Stimulated activated memory B cell treated with anti-CD40 and anti-IgM and Interleukin-4, amounts not matched to agents 10 μg/mL and 1 μg/mL and 100 μg/mL, for 72 hours (primary cell): ENCODE results near the gene TUBGCP6.

Experiments used
- ATAC-seq: fragments of 150-1000 bp; cut with Tn5 transposase; 2 replicates; pipeline ENCODE4 v1.10.0; 2021
- H3K27ac Mint-ChIP-seq: one replicate; pipeline ENCODE4 v1.8.0; 2022; ENCODE audit warnings: mild to moderate bottlenecking, mixed read lengths
- H3K27me3 Mint-ChIP-seq: one replicate; pipeline ENCODE4 v1.8.0; 2022; ENCODE audit warnings: mixed read lengths
- H3K36me3 Mint-ChIP-seq: one replicate; pipeline ENCODE4 v1.8.0; 2022; ENCODE audit warnings: mixed read lengths
- H3K4me1 Mint-ChIP-seq: one replicate; pipeline ENCODE4 v1.8.0; 2022; ENCODE audit warnings: mixed read lengths
- H3K4me3 Mint-ChIP-seq: one replicate; pipeline ENCODE4 v1.8.0; 2022; ENCODE audit warnings: mild to moderate bottlenecking, moderate library complexity, mixed read lengths
- H3K9me3 Mint-ChIP-seq: one replicate; pipeline ENCODE4 v1.8.0; 2022; ENCODE audit warnings: mixed read lengths

TUBGCP6 gene

GRCh38 chr22:50252082-50253045 is 7.5 kb upstream of the TUBGCP6 start:
- Mint-ChIP-seq H3K27ac (peak overlapping the region; percentile 48), H3K36me3 (peaks cover 6% of the 10 kb centered on the region), H3K9me3 (no peaks in the 10 kb centered on the region), H3K4me3 (peak overlapping the region; percentile 35), H3K4me1 (peaks cover 29% of the 10 kb centered on the region), H3K27me3 (peaks cover 4% of the 10 kb centered on the region)
- ATAC-seq, result peak; percentile 72

GRCh38 chr22:50251477-50252081 is 6.8 kb upstream of the TUBGCP6 start:
- H3K36me3 Mint-ChIP-seq, result peaks cover 9% of the 10 kb centered on the region
- H3K27ac Mint-ChIP-seq, result peak overlapping the region; percentile 48
- peaks cover 33% of the 10 kb centered on the region for H3K4me1 Mint-ChIP-seq
- H3K4me3 Mint-ChIP-seq, result peak overlapping the region; percentile 83
- no peaks in the 10 kb centered on the region for H3K27me3 Mint-ChIP-seq
- H3K9me3 Mint-ChIP-seq, result no peaks in the 10 kb centered on the region
- no peak for ATAC-seq

DNA sequence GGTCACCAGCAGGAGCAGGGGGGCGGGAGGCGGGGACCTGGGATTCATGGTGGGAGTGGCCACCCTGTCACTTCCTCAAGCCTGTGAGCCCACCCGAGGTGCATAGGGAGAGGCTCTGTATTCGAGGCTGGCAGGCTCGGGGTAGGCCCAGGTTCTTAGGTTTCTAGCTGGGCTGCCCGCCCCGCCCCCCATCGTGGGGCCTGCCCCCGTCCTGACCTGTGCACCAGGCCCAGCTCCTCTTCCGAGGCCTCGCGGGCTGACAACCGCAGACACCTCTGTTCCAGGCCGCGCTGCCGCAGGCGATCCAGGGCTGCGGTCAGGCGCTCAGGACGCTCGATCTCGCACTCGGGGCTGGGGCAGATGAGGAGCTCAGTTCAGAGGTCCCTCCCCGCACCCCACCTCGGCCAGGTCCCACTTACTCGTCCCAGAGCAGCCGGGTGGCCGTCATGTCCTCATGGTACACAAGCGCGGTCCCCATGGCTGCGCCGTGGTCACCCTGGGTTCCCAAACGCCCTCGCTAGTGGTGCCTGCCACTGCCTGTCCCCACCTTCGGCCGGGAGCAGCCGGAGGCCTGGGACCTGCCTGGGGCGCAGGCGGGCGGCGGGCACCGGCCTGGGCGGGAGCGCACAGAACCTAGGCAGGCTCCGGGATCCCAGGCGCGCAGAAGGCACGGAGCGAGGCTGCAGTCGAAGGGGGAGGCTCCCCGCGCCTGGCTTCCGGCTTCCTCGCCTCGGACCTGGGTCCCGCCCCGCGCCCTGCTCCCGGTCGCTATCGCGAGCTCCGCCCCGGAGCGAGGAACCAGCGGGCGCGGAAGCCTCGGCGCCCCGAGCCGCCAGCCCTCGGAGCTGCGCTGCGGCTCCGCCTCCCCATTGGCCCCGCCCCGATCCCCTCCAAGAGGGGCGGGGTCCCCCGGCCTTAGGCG is 6.0 kb upstream of the TUBGCP6 start, which contains the start of gene HDAC10:
HDAC10 (minus strand) TSS at position 711 of the 922 bp plus-strand sequence; CDS start at position 478, 233 bp downstream.
- Mint-ChIP-seq H3K27ac (peak within 1 kb of the TSS; percentile 51), H3K9me3 (no peaks in the 10 kb centered on the region), H3K27me3 (no peaks in the 10 kb centered on the region), H3K4me1 (peaks cover 33% of the 10 kb centered on the region), H3K36me3 (peaks cover 9% of the 10 kb centered on the region), H3K4me3 (peak within 1 kb of the TSS; percentile 83)
- peak; percentile 86 for ATAC-seq

DNA sequence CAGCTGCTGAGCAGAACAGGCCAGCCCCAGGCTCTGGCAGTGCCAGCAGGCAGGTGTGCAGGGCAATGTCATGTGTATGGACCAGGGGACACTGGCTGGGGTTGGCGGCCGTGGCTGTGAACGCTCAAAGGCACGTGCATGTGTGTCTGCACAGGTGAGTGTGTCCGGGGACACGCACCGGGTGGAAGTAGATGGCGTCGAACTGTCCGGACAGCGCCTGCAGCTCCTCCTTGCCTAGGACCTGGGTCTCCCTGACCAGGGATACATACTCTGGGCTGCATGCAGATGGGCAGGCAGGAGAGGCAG is 5.4 kb upstream of the TUBGCP6 start:
- no peak for ATAC-seq
- peaks cover 33% of the 10 kb centered on the region for H3K4me1 Mint-ChIP-seq
- H3K4me3 Mint-ChIP-seq, result peak overlapping the region; percentile 83
- peaks cover 10% of the 10 kb centered on the region for H3K36me3 Mint-ChIP-seq
- H3K27me3 Mint-ChIP-seq, result no peaks in the 10 kb centered on the region
- peak overlapping the region; percentile 51 for H3K27ac Mint-ChIP-seq
- H3K9me3 Mint-ChIP-seq, result no peaks in the 10 kb centered on the region

DNA sequence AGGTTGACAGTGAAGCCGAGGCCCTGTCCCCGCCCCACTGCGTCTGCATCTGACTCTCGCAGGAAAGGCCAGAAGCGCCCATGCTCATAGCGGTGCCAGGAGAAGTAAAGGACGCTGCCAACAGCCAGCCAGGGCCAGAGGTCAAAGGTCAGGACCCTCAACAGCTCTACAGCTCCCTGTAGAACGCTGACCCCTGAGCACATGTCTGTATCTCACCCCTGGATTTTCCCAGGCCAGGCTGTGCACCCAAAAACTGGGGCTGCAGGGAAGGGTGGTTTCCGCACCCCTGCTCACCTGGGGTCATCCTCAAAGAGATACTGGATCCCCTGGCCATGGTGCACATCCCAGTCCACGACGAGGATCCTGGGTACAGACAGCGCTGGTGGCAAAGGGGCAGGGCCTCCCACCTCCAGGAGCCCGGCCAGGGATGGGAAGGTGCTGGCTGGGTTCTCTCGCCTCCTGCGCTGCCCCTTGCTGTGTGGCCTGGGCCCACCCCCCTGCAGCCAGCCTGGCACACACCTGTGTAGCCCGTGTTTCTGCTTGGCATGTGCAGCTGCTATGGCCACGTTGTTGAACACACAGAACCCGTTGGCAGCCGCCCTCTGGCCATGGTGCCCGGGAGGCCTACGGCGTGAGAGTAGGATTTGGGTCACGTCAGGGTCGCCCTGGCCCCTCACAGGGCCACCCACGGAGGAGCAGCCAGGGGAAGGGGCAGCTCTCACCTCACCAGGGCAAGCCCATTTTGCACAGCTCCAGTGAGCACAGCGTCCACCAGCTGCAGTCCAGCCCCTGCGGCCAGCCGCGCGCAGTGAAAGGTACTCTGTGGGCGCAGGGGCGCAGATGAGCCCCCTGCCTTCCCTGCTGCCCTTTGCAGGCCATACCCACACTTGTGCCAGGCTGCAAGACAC is 4.8 kb upstream of the TUBGCP6 start:
- Mint-ChIP-seq H3K4me3 (peak overlapping the region; percentile 83), H3K4me1 (peaks cover 38% of the 10 kb centered on the region), H3K27me3 (no peaks in the 10 kb centered on the region), H3K27ac (peak overlapping the region; percentile 51), H3K9me3 (no peaks in the 10 kb centered on the region), H3K36me3 (peaks cover 15% of the 10 kb centered on the region)
- no peak for ATAC-seq

DNA sequence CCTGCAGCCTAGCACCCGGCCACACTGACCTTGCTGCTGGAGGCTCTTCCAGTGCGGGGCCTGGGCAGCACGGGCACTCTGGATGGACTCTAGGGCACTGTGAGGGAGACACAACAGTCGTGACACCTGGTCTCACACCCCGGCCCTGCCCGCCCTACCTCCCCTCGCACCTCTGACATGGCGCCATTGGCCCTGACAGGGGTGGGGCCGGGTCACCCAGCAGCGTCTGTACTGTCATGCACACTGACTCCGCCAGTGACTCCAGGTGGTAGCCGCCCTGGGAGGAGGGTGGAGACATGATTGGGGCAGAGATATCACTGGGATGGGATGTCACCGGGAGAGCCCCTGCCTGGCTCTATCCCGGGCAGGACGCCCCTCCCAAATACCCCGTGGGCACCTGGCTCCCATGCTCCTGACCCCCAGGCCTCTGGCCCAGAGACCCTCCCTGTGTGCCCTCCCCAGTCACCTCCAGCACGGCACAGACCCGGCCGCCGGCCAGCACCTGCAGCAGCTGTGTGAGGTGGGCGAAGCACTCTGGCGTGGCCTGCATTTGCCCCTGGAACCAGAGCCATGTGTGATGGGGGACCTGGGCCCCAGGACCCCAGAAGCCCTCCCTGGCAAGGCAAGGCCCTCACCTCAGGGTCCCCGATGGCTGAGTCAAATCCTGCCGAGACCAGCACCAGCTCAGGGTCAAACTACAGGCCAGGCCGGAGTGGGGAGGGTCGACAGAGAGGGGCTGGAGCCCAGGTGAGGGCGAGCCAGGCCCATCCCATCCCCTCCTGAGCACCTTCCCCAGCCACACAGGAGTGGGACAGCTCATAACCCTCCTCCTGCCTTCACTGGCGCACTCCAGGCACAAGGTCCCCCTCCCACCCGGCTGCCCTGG is 3.6 kb upstream of the TUBGCP6 start:
- H3K27ac Mint-ChIP-seq, result peak overlapping the region; percentile 68
- H3K27me3 Mint-ChIP-seq, result no peaks in the 10 kb centered on the region
- H3K9me3 Mint-ChIP-seq, result no peaks in the 10 kb centered on the region
- peaks cover 15% of the 10 kb centered on the region for H3K36me3 Mint-ChIP-seq
- no peak for ATAC-seq
- no peak overlapping the region for H3K4me3 Mint-ChIP-seq
- peaks cover 46% of the 10 kb centered on the region for H3K4me1 Mint-ChIP-seq

- Mint-ChIP-seq H3K9me3 (no peaks in the 10 kb centered on the region), H3K27ac (peak overlapping the region; percentile 68), H3K4me1 (peaks cover 53% of the 10 kb centered on the region), H3K4me3 (peak overlapping the region; percentile 25), H3K36me3 (peaks cover 15% of the 10 kb centered on the region), H3K27me3 (no peaks in the 10 kb centered on the region)
- no peak for ATAC-seq
These were observed 2.9 kb upstream of the TUBGCP6 start for GRCh38 chr22:50247748-50248147.

DNA sequence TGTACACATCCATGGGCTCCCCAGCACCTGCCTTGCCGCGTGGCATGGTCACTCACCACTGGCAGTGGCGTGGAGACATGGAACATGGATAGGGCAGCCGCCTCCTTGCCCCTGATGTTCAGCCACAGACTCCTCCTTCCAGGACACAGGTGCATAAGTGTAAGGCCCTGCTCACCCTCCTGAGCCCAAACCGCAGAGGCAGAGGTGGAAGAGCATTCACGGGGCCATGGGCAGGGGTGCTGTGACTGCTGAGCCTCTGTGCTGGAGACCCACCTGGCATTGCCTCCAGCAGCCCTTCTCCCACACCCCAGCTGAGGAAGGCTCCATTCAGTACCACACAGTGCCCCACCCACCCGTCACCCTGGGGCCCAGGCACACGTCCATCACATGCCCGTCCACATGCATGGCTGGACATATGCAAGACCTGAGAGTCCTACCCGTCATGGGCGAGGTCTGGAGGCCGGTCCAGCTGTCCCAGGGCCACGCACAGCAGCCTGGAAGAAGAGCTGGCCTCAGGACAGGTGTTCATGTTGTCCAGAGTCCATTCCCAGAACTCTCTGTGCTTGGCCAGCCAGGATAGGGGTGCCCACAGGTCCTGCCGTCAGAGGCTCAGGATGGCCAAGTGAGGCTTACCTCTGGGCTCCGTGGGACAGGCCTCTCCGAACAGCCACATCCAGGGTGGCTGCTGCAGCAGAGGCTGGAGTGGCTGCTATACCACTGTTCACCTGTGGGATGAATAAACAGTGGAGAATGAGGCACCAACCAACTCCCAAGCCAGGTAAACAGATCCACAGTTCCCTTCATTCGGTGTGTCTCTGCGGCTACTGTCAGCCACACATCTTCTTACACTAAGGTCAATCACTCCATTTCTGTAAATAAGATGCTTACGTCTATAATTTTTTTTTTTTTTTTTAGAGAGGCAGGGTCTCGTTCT is 1.7 kb upstream of the TUBGCP6 start:
- H3K4me1 Mint-ChIP-seq, result peaks cover 56% of the 10 kb centered on the region
- peak overlapping the region; percentile 93 for H3K4me3 Mint-ChIP-seq
- H3K9me3 Mint-ChIP-seq, result no peaks in the 10 kb centered on the region
- H3K27ac Mint-ChIP-seq, result peak overlapping the region; percentile 91
- no peak for ATAC-seq
- H3K36me3 Mint-ChIP-seq, result peaks cover 15% of the 10 kb centered on the region
- no peaks in the 10 kb centered on the region for H3K27me3 Mint-ChIP-seq

GRCh38 chr22:50245214-50246072 is 620 bp upstream of the TUBGCP6 start:
- Mint-ChIP-seq H3K9me3 (no peaks in the 10 kb centered on the region), H3K4me1 (peaks cover 61% of the 10 kb centered on the region), H3K4me3 (peak overlapping the region; percentile 93), H3K27ac (peak overlapping the region; percentile 91), H3K27me3 (no peaks in the 10 kb centered on the region), H3K36me3 (peaks cover 15% of the 10 kb centered on the region)
- ATAC-seq, result peak; percentile 55

- Mint-ChIP-seq H3K36me3 (peaks cover 19% of the 10 kb centered on the region), H3K9me3 (no peaks in the 10 kb centered on the region), H3K27ac (peak overlapping the region; percentile 91), H3K4me1 (peaks cover 52% of the 10 kb centered on the region), H3K4me3 (peak overlapping the region; percentile 93), H3K27me3 (no peaks in the 10 kb centered on the region)
- ATAC-seq, result no peak
These were observed 971 bp downstream of the TUBGCP6 start for GRCh38 chr22:50243685-50244419.

DNA sequence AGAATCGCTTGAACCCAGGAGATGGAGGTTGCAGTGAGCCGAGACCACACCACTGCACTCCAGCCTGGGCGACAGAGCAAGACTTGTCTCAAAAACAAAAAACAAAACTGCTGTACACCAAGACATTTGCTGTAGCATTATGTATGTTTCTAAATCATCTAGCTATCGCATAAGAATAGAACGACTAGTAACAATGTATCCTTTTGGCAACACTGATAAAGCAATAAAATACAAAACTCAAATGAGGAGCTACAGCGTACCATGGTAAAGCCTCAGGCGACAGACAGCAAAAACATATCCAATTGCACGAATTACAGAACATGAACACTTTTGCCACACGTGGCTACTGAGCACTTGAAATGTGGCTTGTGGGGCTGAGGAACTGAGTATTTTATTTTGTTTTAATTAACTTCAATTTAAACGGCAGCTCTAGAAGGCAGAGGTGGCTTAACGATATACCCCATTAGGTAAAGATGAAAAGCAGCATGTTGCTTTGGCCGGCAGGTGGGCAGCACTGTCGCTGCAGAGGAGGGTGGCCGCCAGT is 2.3 kb downstream of the TUBGCP6 start:
- peaks cover 20% of the 10 kb centered on the region for H3K36me3 Mint-ChIP-seq
- H3K4me1 Mint-ChIP-seq, result peaks cover 46% of the 10 kb centered on the region
- H3K27ac Mint-ChIP-seq, result peak overlapping the region; percentile 91

More for the DNA sequence above, 2.3 kb downstream of the TUBGCP6 start:
- H3K9me3 Mint-ChIP-seq, result no peaks in the 10 kb centered on the region
- no peaks in the 10 kb centered on the region for H3K27me3 Mint-ChIP-seq
- peak overlapping the region; percentile 93 for H3K4me3 Mint-ChIP-seq
- ATAC-seq, result no peak
